ENCODE results near the gene IFNB1. TPM values are rescaled to one million over a fixed set of nuclear protein-coding genes. Genes with fewer than 3 reads are reported as not detected.

The IFNB1 gene
- total RNA-seq, 6 experiments from 2014 or later = not detected

- 90% methylated on average over 1 of the region's 1 CpG for WGBS (ENCODE audit: insufficient coverage, low coverage, low lambda C conversion rate, missing lambda C conversion rate)
- no peak overlapping the region for H3K27ac ChIP-seq
- H3K27me3 ChIP-seq = no peaks in the 10 kb centered on the region
- no peaks in the 10 kb centered on the region for H3K9me3 ChIP-seq
- intact Hi-C loops (cut with DNase I) = no loop called here
- TF ChIP-seq POLR2A (IDR thresholded peaks at IDR 0.05) (no peak), CTCF (IDR thresholded peaks at IDR 0.05) (no peak)
- H3K36me3 ChIP-seq = no peaks in the 10 kb centered on the region
- DNase-seq (no peak), ATAC-seq (no peak)
- H3K4me1 ChIP-seq = no peaks in the 10 kb centered on the region
- no peak overlapping the region for H3K4me3 ChIP-seq
These were observed 3.1 kb upstream of the IFNB1 start for GRCh38 chr9:21080793-21081192.

- 83% methylated on average over 1 of the region's 1 CpG for WGBS (ENCODE audit: insufficient coverage, low coverage, low lambda C conversion rate, missing lambda C conversion rate)
- TF ChIP-seq POLR2A (IDR thresholded peaks at IDR 0.05) (no peak), CTCF (IDR thresholded peaks at IDR 0.05) (no peak)
These were observed 960 bp upstream of the IFNB1 start for GRCh38 chr9:21078702-21079101.

GRCh38 chr9:21075484-21075883 lies 2.3 kb downstream of the IFNB1 start:
- no peak for DNase-seq
- TF ChIP-seq POLR2A (IDR thresholded peaks at IDR 0.05) = no peak
- TF ChIP-seq CTCF (IDR thresholded peaks at IDR 0.05) = no peak
- 24% methylated on average over 3 of the region's 3 CpGs for WGBS (ENCODE audit: insufficient coverage, low coverage, low lambda C conversion rate, missing lambda C conversion rate)

More at GRCh38 chr9:21078702-21079101, 960 bp upstream of the IFNB1 start:
- ATAC-seq (no peak), DNase-seq (no peak)
- no peaks in the 10 kb centered on the region for H3K4me1 ChIP-seq
- intact Hi-C loops (cut with DNase I) = no loop called here
- no peaks in the 10 kb centered on the region for H3K9me3 ChIP-seq
- H3K27ac ChIP-seq = no peak overlapping the region
- no peak overlapping the region for H3K4me3 ChIP-seq
- H3K36me3 ChIP-seq = no peaks in the 10 kb centered on the region
- H3K27me3 ChIP-seq = no peaks in the 10 kb centered on the region

GRCh38 chr9:21070906-21071305 lies 6.8 kb downstream of the IFNB1 start:
- Histone ChIP-seq H3K27me3 (no peaks in the 10 kb centered on the region), H3K4me3 (no peak overlapping the region), H3K36me3 (no peaks in the 10 kb centered on the region), H3K4me1 (no peaks in the 10 kb centered on the region), H3K27ac (no peak overlapping the region), H3K9me3 (no peaks in the 10 kb centered on the region)
- DNase-seq = no peak
- intact Hi-C loops (cut with DNase I) = no loop called here
- TF ChIP-seq POLR2A (IDR thresholded peaks at IDR 0.05) (no peak), CTCF (IDR thresholded peaks at IDR 0.05) (no peak)
- ATAC-seq = no peak

More at GRCh38 chr9:21075484-21075883, 2.3 kb downstream of the IFNB1 start:
- Histone ChIP-seq H3K36me3 (no peaks in the 10 kb centered on the region), H3K4me1 (no peaks in the 10 kb centered on the region), H3K9me3 (no peaks in the 10 kb centered on the region), H3K27me3 (no peaks in the 10 kb centered on the region), H3K27ac (no peak overlapping the region), H3K4me3 (no peak overlapping the region)
- intact Hi-C loops (cut with DNase I) = no loop called here
- ATAC-seq = no peak

GRCh38 chr9:21070171-21070571 lies 7.6 kb downstream of the IFNB1 start:
- H3K27ac ChIP-seq = no peak overlapping the region
- no peaks in the 10 kb centered on the region for H3K27me3 ChIP-seq
- no peaks in the 10 kb centered on the region for H3K9me3 ChIP-seq
- DNase-seq (peak in 1 of 3 donors; percentile 50), ATAC-seq (peak; percentile 72 to 92 (median 86))
- TF ChIP-seq POLR2A (IDR thresholded peaks at IDR 0.05) (no peak), CTCF (IDR thresholded peaks at IDR 0.05) (no peak)
- H3K4me3 ChIP-seq = no peak overlapping the region
- no peaks in the 10 kb centered on the region for H3K36me3 ChIP-seq
- H3K4me1 ChIP-seq = no peaks in the 10 kb centered on the region
- intact Hi-C loops (cut with DNase I) = no loop called here
- 32% methylated on average over 4 of the region's 4 CpGs for WGBS (ENCODE audit: insufficient coverage, low coverage, low lambda C conversion rate, missing lambda C conversion rate)

Data from right lobe of liver (tissue), 6 donors.